BJ (cell line): ENCODE data around the gene CECR2. TPM values are rescaled to one million over a fixed set of nuclear protein-coding genes. Genes with fewer than 3 reads are reported as not detected.

Experiments
- CTCF ChIA-PET: fragments of 350-600 bp; formaldehyde crosslinking; extraction: SDS; loops from one replicate; lab custom pipeline; 2021; ENCODE audit warnings: antibody characterized with exemption, inconsistent platforms; lab: Yijun Ruan, JAX
- POLR2A ChIA-PET: fragments of 300-600 bp; sonication (Branson Sonifier 250); formaldehyde crosslinking; extraction: SDS; loops from one replicate; lab custom pipeline; 2021; ENCODE audit warnings: antibody characterized with exemption; lab: Charles Lee
- DNase-seq: peaks from one replicate; pipeline ENCODE4 v3.0.0-alpha.2; 2011; ENCODE audit warnings: low read depth
- H3K27me3 ChIP-seq: 2 replicates; pipeline ENCODE4 v1.6.0; 2011; ENCODE audit warnings: low read length; ENCODE audit not compliant: control insufficient read depth, insufficient read depth
- H3K36me3 ChIP-seq: 2 replicates; pipeline ENCODE4 v1.5.1; 2011; ENCODE audit warnings: low read length; ENCODE audit not compliant: control insufficient read depth, insufficient read depth
- H3K4me3 ChIP-seq: 2 replicates; pipeline ENCODE4 v1.5.1; 2011; ENCODE audit warnings: low read depth, mild to moderate bottlenecking, control low read depth, low read length
- CTCF ChIP-seq: IDR thresholded peaks from 2 replicates; pipeline ENCODE4 v1.5.1; 2011; ENCODE audit warnings: low read depth, mild to moderate bottlenecking, control low read depth, inconsistent platforms, low read length, moderate library complexity; ENCODE audit not compliant: insufficient read depth
- polyA plus RNA-seq: library from polyadenylated mRNA; depleted of rRNA; stranded (reverse); fragments of >200 nt; gene quantifications from 2 replicates; pipeline ENCODE4 v1.2.3, GENCODE V29; 2011

The CECR2 gene
- polyA plus RNA-seq, 1 experiment = not detected

GRCh38 chr22:17451316-17451715 is 82.1 kb downstream of the CECR2 start:
- H3K36me3 ChIP-seq = no peaks in the 10 kb centered on the region
- no peak for TF ChIP-seq CTCF
- no peaks in the 10 kb centered on the region for H3K27me3 ChIP-seq
- DNase-seq = no peak
- no peak overlapping the region for H3K4me3 ChIP-seq
- ChIA-PET CTCF (interaction anchor here (1.5 kb wide), 1 partner anchor 280 kb away, joined by 8 read pairs; no protein-coding TSS in a partner anchor), POLR2A (no interaction called here)

GRCh38 chr22:17460895-17461294 is 91.6 kb downstream of the CECR2 start:
- Histone ChIP-seq H3K36me3 (no peaks in the 10 kb centered on the region), H3K27me3 (no peaks in the 10 kb centered on the region), H3K4me3 (no peak overlapping the region)
- TF ChIP-seq CTCF = no peak
- ChIA-PET CTCF (no interaction called here), POLR2A (no interaction called here)
- DNase-seq = no peak

- CTCF ChIA-PET = no interaction called here
- no peak for DNase-seq
- no peaks in the 10 kb centered on the region for H3K36me3 ChIP-seq
- POLR2A ChIA-PET = no interaction called here
- no peak overlapping the region for H3K4me3 ChIP-seq
- H3K27me3 ChIP-seq = no peaks in the 10 kb centered on the region
- TF ChIP-seq CTCF = no peak
Observed at GRCh38 chr22:17470880-17471500, 101.7 kb downstream of the CECR2 start.

- POLR2A ChIA-PET = no interaction called here
- Histone ChIP-seq H3K27me3 (no peaks in the 10 kb centered on the region), H3K4me3 (no peak overlapping the region), H3K36me3 (no peaks in the 10 kb centered on the region)
- no peak for DNase-seq
- CTCF ChIA-PET = no interaction called here
- no peak for TF ChIP-seq CTCF
Observed at GRCh38 chr22:17471886-17472535, 102.8 kb downstream of the CECR2 start.

GRCh38 chr22:17472932-17473331 is 103.7 kb downstream of the CECR2 start:
- no peaks in the 10 kb centered on the region for H3K36me3 ChIP-seq
- no peak for DNase-seq
- TF ChIP-seq CTCF = no peak
- POLR2A ChIA-PET = no interaction called here
- CTCF ChIA-PET = interaction anchor here (1.0 to 1.1 kb wide), 2 partner anchors 29 to 301 kb away, joined by 3 to 5 read pairs; no protein-coding TSS in a partner anchor
- H3K27me3 ChIP-seq = no peaks in the 10 kb centered on the region
- no peak overlapping the region for H3K4me3 ChIP-seq
